Neural progenitor cell (in vitro differentiated cells): Measurements from ENCODE around the gene SEMA3D. TPM values are rescaled to one million over a fixed set of nuclear protein-coding genes. Genes with fewer than 3 reads are reported as not detected.

Experiments
- DNase-seq: peaks from one replicate; pipeline ENCODE4 v3.0.0-alpha.2; 2016; ENCODE audit warnings: low spot score
- H2AFZ ChIP-seq: fragments of 200-600 bp; sonication (generic); replicated peaks from 2 replicates; pipeline ENCODE4 v1.6.1; 2016; ENCODE audit warnings: antibody characterized with exemption
- H3F3A ChIP-seq: fragments of 200-600 bp; sonication (generic); 2 replicates; pipeline ENCODE4 v1.6.1; 2016; ENCODE audit warnings: antibody characterized with exemption, low read depth
- H3K27ac ChIP-seq: fragments of 200-600 bp; sonication (generic); 2 replicates; pipeline ENCODE4 v1.5.1; 2016; ENCODE audit warnings: mild to moderate bottlenecking
- H3K27me3 ChIP-seq: fragments of 200-600 bp; sonication (generic); 2 replicates; pipeline ENCODE4 v1.6.1; 2016; ENCODE audit warnings: mild to moderate bottlenecking, moderate library complexity
- H3K36me3 ChIP-seq: fragments of 200-600 bp; sonication (generic); 2 replicates; pipeline ENCODE4 v1.5.1; 2016
- H3K4me1 ChIP-seq: fragments of 200-600 bp; sonication (generic); 2 replicates; pipeline ENCODE4 v1.6.1; 2016; ENCODE audit warnings: mixed run types
- H3K4me2 ChIP-seq: fragments of 200-600 bp; sonication (generic); 2 replicates; pipeline ENCODE4 v1.6.1; 2016
- H3K4me3 ChIP-seq: fragments of 200-600 bp; sonication (generic); 2 replicates; pipeline ENCODE4 v1.5.1; 2016
- H3K79me2 ChIP-seq: fragments of 200-600 bp; sonication (generic); 2 replicates; pipeline ENCODE4 v1.6.1; 2016; ENCODE audit warnings: low read depth
- H3K9ac ChIP-seq: fragments of 200-600 bp; sonication (generic); 2 replicates; pipeline ENCODE4 v1.6.1; 2016
- H3K9me3 ChIP-seq: fragments of 200-600 bp; sonication (generic); 2 replicates; pipeline ENCODE4 v1.5.1; 2016; ENCODE audit warnings: low read depth
- H4K20me1 ChIP-seq: fragments of 200-600 bp; sonication (generic); 2 replicates; pipeline ENCODE4 v1.6.1; 2016; ENCODE audit warnings: low read depth
- H3K27ac Mint-ChIP-seq: 3 replicates; pipeline ENCODE4 v1.8.0; 2021; ENCODE audit warnings: mixed read lengths
- H3K27me3 Mint-ChIP-seq: 2 replicates; pipeline ENCODE4 v1.8.0; 2022; ENCODE audit warnings: low read depth, mild to moderate bottlenecking, inconsistent platforms, moderate library complexity, mixed read lengths; ENCODE audit not compliant: insufficient read depth
- H3K36me3 Mint-ChIP-seq: 3 replicates; pipeline ENCODE4 v1.8.0; 2021; ENCODE audit warnings: mixed read lengths
- H3K4me1 Mint-ChIP-seq: 3 replicates; pipeline ENCODE4 v1.8.0; 2021; ENCODE audit warnings: mixed read lengths
- H3K4me3 Mint-ChIP-seq: 3 replicates; pipeline ENCODE4 v1.8.0; 2021; ENCODE audit warnings: mild to moderate bottlenecking, moderate library complexity, mixed read lengths
- H3K9me3 Mint-ChIP-seq: 3 replicates; pipeline ENCODE4 v1.8.0; 2020; ENCODE audit warnings: mixed read lengths
- CTCF ChIP-seq: fragments of 200-600 bp; sonication (generic); IDR thresholded peaks from 2 replicates; pipeline ENCODE4 v1.5.1; 2017; ENCODE audit warnings: antibody characterized with exemption, mild to moderate bottlenecking
- EZH2 ChIP-seq: fragments of 200-600 bp; sonication (generic); IDR thresholded peaks from 2 replicates; pipeline ENCODE4 v1.6.1; 2017; ENCODE audit warnings: antibody characterized with exemption, mild to moderate bottlenecking, moderate library complexity
- EZH2phosphoT487 ChIP-seq: fragments of 200-600 bp; sonication (generic); IDR thresholded peaks from 2 replicates; pipeline ENCODE4 v1.6.1; 2017; ENCODE audit warnings: antibody characterized with exemption
- total RNA-seq: library from RNA; depleted of rRNA; stranded (reverse); fragments of >200 nt; gene quantifications from 2 replicates; pipeline ENCODE4 v1.2.3, GENCODE V29; 2015; ENCODE audit warnings: low replicate concordance

The SEMA3D gene
- total RNA-seq, 1 donor from 2014 or later, result 0.99 TPM

DNA sequence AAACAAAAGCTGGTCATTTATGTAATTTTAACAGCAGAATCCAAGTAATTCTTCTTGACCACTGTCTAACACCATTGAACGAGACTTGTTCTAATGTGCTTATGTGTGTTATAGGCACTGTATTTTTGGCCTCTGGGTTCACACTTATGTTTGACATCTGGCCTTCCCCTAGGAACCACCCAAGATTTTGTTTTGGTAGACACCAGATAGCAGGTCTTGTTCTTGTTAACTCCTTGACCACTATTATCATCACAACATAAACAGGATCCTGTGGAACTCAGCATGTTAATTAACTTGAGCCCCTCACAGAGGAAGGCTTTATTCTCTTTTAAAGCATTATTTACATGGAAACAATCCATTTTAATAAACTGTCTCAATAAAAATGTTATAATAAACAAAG lies 167.7 kb downstream of the SEMA3D start:
- Histone ChIP-seq H3K4me3 (no peak overlapping the region), H3K4me1 (peaks cover 20% of the 10 kb centered on the region), H3K4me2 (peak overlapping the region; percentile 1), H2AFZ (no peak overlapping the region), H4K20me1 (no peaks in the 10 kb centered on the region), H3K36me3 (no peaks in the 10 kb centered on the region), H3K27me3 (no peaks in the 10 kb centered on the region), H3F3A (peaks cover 6% of the 10 kb centered on the region), H3K9ac (no peak overlapping the region), H3K27ac (no peak overlapping the region), H3K9me3 (no peaks in the 10 kb centered on the region), H3K79me2 (no peaks in the 10 kb centered on the region)
- H3K4me3 Mint-ChIP-seq, result no peak overlapping the region
- H3K9me3 Mint-ChIP-seq, result no peaks in the 10 kb centered on the region
- no peak for DNase-seq
- peaks cover 19% of the 10 kb centered on the region for H3K4me1 Mint-ChIP-seq
- H3K36me3 Mint-ChIP-seq, result no peaks in the 10 kb centered on the region
- no peak overlapping the region for H3K27ac Mint-ChIP-seq
- no peaks in the 10 kb centered on the region for H3K27me3 Mint-ChIP-seq
- TF ChIP-seq CTCF (no peak), EZH2phosphoT487 (no peak), EZH2 (no peak)

DNA sequence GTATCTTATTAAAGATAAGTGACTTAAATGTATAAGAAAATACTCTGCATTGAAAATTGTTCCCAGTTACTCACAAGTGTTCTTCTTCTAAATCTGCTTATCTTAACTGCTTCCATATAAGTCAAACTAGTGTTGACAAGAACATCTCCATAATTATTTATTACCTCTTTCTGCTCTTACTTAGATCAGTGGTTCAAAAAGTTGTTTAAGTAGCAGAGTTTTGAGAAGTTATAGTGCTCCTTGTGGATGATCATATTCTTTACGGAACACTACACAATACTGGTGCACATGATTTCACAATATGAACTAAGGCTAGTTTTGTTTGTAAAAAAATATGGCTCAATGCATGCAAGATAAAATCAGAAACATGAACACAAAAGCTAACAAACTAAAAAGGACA lies 168.4 kb downstream of the SEMA3D start:
- no peaks in the 10 kb centered on the region for H3K27me3 Mint-ChIP-seq
- no peak overlapping the region for H3K27ac Mint-ChIP-seq
- peaks cover 6% of the 10 kb centered on the region for H3F3A ChIP-seq
- H3K27ac ChIP-seq, result no peak overlapping the region
- no peaks in the 10 kb centered on the region for H4K20me1 ChIP-seq
- H3K27me3 ChIP-seq, result no peaks in the 10 kb centered on the region
- H3K36me3 Mint-ChIP-seq, result no peaks in the 10 kb centered on the region
- no peak overlapping the region for H2AFZ ChIP-seq
- H3K79me2 ChIP-seq, result no peaks in the 10 kb centered on the region
- peaks cover 19% of the 10 kb centered on the region for H3K4me1 Mint-ChIP-seq
- no peak overlapping the region for H3K4me3 ChIP-seq
- H3K36me3 ChIP-seq, result no peaks in the 10 kb centered on the region
- no peak overlapping the region for H3K4me3 Mint-ChIP-seq
- no peaks in the 10 kb centered on the region for H3K9me3 Mint-ChIP-seq
- TF ChIP-seq CTCF (no peak), EZH2phosphoT487 (no peak), EZH2 (no peak)
- peaks cover 20% of the 10 kb centered on the region for H3K4me1 ChIP-seq
- DNase-seq, result no peak
- H3K9me3 ChIP-seq, result no peaks in the 10 kb centered on the region
- H3K9ac ChIP-seq, result no peak overlapping the region
- no peak overlapping the region for H3K4me2 ChIP-seq

DNA sequence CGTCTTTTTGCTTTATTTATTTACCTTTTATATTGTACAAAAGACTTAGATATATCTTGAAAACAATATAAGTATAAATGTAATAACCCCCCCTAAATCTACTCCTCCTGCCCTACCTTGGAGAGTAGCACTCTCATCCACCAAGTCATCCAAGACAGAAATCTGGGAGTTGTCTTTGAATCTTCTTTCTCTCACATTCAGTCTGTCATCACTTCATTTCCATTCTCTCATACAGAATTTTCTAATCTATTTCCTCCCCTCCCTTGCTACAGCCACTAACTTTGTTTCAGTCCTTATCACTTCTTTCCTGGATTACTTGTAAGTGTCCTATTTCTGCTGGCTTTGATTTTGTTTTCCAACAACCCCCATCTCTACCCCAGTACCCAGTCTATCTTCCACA lies 170.6 kb downstream of the SEMA3D start:
- no peaks in the 10 kb centered on the region for H4K20me1 ChIP-seq
- Mint-ChIP-seq H3K4me3 (no peak overlapping the region), H3K27me3 (no peaks in the 10 kb centered on the region), H3K27ac (no peak overlapping the region), H3K36me3 (no peaks in the 10 kb centered on the region), H3K9me3 (no peaks in the 10 kb centered on the region), H3K4me1 (peaks cover 16% of the 10 kb centered on the region)
- H3K4me3 ChIP-seq, result no peak overlapping the region
- no peaks in the 10 kb centered on the region for H3K9me3 ChIP-seq
- H3K4me2 ChIP-seq, result no peak overlapping the region
- H3K36me3 ChIP-seq, result no peaks in the 10 kb centered on the region
- no peak overlapping the region for H3K9ac ChIP-seq
- H3F3A ChIP-seq, result no peaks in the 10 kb centered on the region
- H3K4me1 ChIP-seq, result peaks cover 20% of the 10 kb centered on the region
- TF ChIP-seq EZH2phosphoT487, result no peak
- no peak for TF ChIP-seq CTCF
- TF ChIP-seq EZH2, result no peak
- H3K27ac ChIP-seq, result no peak overlapping the region
- H2AFZ ChIP-seq, result no peak overlapping the region
- no peaks in the 10 kb centered on the region for H3K27me3 ChIP-seq
- H3K79me2 ChIP-seq, result no peaks in the 10 kb centered on the region
- DNase-seq, result no peak
